Measurements from ENCODE around the gene TMEM72. TPM values are rescaled to one million over a fixed set of nuclear protein-coding genes. Genes with fewer than 3 reads are reported as not detected.

The TMEM72 gene
- total RNA-seq, 1 donor from 2014 or later, result not detected

- H3K4me1 ChIP-seq, result peaks cover 7 to 25% of the 10 kb centered on the region in 2 donors
- peak; percentile 43 to 88 for DNase-seq (ENCODE audit: low spot score in 2 of 2)
- peak overlapping the region; percentile 49 to 63 for H3K4me3 ChIP-seq
- no peaks in the 10 kb centered on the region for H3K27me3 ChIP-seq
- no peak overlapping the region for H3K27ac ChIP-seq
- intact Hi-C loops (cut with DNase I), result loop anchor here (5.0 kb wide), 1 partner anchor 78 kb away; the partner anchor contains the start of gene RASSF4
- no peak for TF ChIP-seq CTCF (IDR thresholded peaks at IDR 0.05)
- H3K36me3 ChIP-seq, result no peaks in the 10 kb centered on the region
- no peaks in the 10 kb centered on the region for H3K9me3 ChIP-seq
Observed at GRCh38 chr10:44878706-44879530, 32.2 kb upstream of the TMEM72 start.

GRCh38 chr10:44879531-44879899, 31.6 kb upstream of the TMEM72 start:
- no peaks in the 10 kb centered on the region for H3K9me3 ChIP-seq
- intact Hi-C loops (cut with DNase I), result loop anchor here (5.0 kb wide), 1 partner anchor 78 kb away; the partner anchor contains the start of gene RASSF4
- DNase-seq (ENCODE audit: low spot score in 2 of 2), result no peak
- H3K27me3 ChIP-seq, result no peaks in the 10 kb centered on the region
- peak overlapping the region in 1 of 2 donors; percentile 49 for H3K4me3 ChIP-seq
- H3K27ac ChIP-seq, result no peak overlapping the region
- no peak for TF ChIP-seq CTCF (IDR thresholded peaks at IDR 0.05)
- peaks cover 2 to 19% of the 10 kb centered on the region in 2 donors for H3K4me1 ChIP-seq
- no peaks in the 10 kb centered on the region for H3K36me3 ChIP-seq

GRCh38 chr10:44880090-44880715, 30.9 kb upstream of the TMEM72 start:
- no peaks in the 10 kb centered on the region for H3K9me3 ChIP-seq
- no peak overlapping the region for H3K4me3 ChIP-seq
- H3K27me3 ChIP-seq, result no peaks in the 10 kb centered on the region
- intact Hi-C loops (cut with DNase I), result no loop called here
- H3K36me3 ChIP-seq, result no peaks in the 10 kb centered on the region
- H3K4me1 ChIP-seq, result peaks cover 0 to 14% of the 10 kb centered on the region in 2 donors
- peak in 1 of 2 donors; percentile 55 for DNase-seq (ENCODE audit: low spot score in 2 of 2)
- no peak overlapping the region for H3K27ac ChIP-seq
- no peak for TF ChIP-seq CTCF (IDR thresholded peaks at IDR 0.05)

- H3K27me3 ChIP-seq, result no peaks in the 10 kb centered on the region
- no peak overlapping the region for H3K27ac ChIP-seq
- no peak overlapping the region for H3K4me3 ChIP-seq
- H3K9me3 ChIP-seq, result no peaks in the 10 kb centered on the region
- peaks cover 0 to 14% of the 10 kb centered on the region in 2 donors for H3K4me1 ChIP-seq
- H3K36me3 ChIP-seq, result no peaks in the 10 kb centered on the region
- peak in 1 of 2 donors; percentile 46 for DNase-seq (ENCODE audit: low spot score in 2 of 2)
- TF ChIP-seq CTCF (IDR thresholded peaks at IDR 0.05), result no peak
- intact Hi-C loops (cut with DNase I), result no loop called here
Observed at GRCh38 chr10:44881649-44882048, 29.5 kb upstream of the TMEM72 start.

GRCh38 chr10:44882166-44882720, 28.9 kb upstream of the TMEM72 start:
- Histone ChIP-seq H3K36me3 (no peaks in the 10 kb centered on the region), H3K9me3 (no peaks in the 10 kb centered on the region), H3K27me3 (no peaks in the 10 kb centered on the region), H3K4me3 (no peak overlapping the region), H3K4me1 (peaks cover 0 to 14% of the 10 kb centered on the region in 2 donors), H3K27ac (no peak overlapping the region)
- peak in 1 of 2 donors; percentile 50 for DNase-seq (ENCODE audit: low spot score in 2 of 2)
- intact Hi-C loops (cut with DNase I), result no loop called here
- no peak for TF ChIP-seq CTCF (IDR thresholded peaks at IDR 0.05)
